Calu3 (cell line): ENCODE data around the gene DLGAP1. TPM values are rescaled to one million over a fixed set of nuclear protein-coding genes. Genes with fewer than 3 reads are reported as not detected.
A peak's percentile ranks its signal among the peaks of the same experiment; 100 is the strongest.

ENCODE experiments used
- BruUV-seq: library from RNA; stranded (reverse); fragments of 400-500 nt; replicated peaks from 2 replicates; lab custom pipeline; 2021; lab: Mats Ljungman, UMichigan
- CTCF ChIA-PET: fragments of 300-600 bp; sonication (Branson Sonifier 250); formaldehyde crosslinking; loops from one replicate; lab custom pipeline; 2022; ENCODE audit warnings: antibody characterized with exemption; lab: Charles Lee
- DNase-seq: peaks from one replicate; pipeline ENCODE4 v3.0.0; 2022
- H3K27ac Mint-ChIP-seq: one replicate; pipeline ENCODE4 v1.8.0; 2022; ENCODE audit warnings: mixed read lengths; ENCODE audit not compliant: unreplicated experiment
- H3K27me3 Mint-ChIP-seq: one replicate; pipeline ENCODE4 v1.8.0; 2022; ENCODE audit warnings: mixed read lengths; ENCODE audit not compliant: unreplicated experiment
- H3K36me3 Mint-ChIP-seq: one replicate; pipeline ENCODE4 v1.8.0; 2022; ENCODE audit warnings: mild to moderate bottlenecking, moderate library complexity, mixed read lengths; ENCODE audit not compliant: insufficient read depth, unreplicated experiment
- H3K4me1 Mint-ChIP-seq: one replicate; pipeline ENCODE4 v1.8.0; 2022; ENCODE audit warnings: mild to moderate bottlenecking, low read depth, mixed read lengths; ENCODE audit not compliant: unreplicated experiment
- H3K4me3 Mint-ChIP-seq: one replicate; pipeline ENCODE4 v1.8.0; 2022; ENCODE audit warnings: mild to moderate bottlenecking, low read depth, moderate library complexity, mixed read lengths; ENCODE audit not compliant: unreplicated experiment
- H3K9me3 Mint-ChIP-seq: one replicate; pipeline ENCODE4 v1.8.0; 2022; ENCODE audit warnings: low read depth, mixed read lengths; ENCODE audit not compliant: unreplicated experiment
- intact Hi-C: fragments of 100-400 bp; cut with micrococcal nuclease; formaldehyde crosslinking; loops from one replicate; pipeline ENCODE4 v1.10.0; 2022; ENCODE audit not compliant: unreplicated experiment
- total RNA-seq: library from RNA; stranded (reverse); gene quantifications from 2 replicates; pipeline ENCODE4 v1.2.3, GENCODE V29; 2022
- TF ChIP-seq, protein P1 (sequence below): fragments of 200-600 bp; IDR thresholded peaks from one replicate; pipeline ENCODE4 v1.8.0; 2022; ENCODE audit warnings: antibody characterized with exemption; ENCODE audit not compliant: unreplicated experiment

The DLGAP1 gene
- total RNA-seq, 1 experiment from 2014 or later, result 9.0 TPM

DNA sequence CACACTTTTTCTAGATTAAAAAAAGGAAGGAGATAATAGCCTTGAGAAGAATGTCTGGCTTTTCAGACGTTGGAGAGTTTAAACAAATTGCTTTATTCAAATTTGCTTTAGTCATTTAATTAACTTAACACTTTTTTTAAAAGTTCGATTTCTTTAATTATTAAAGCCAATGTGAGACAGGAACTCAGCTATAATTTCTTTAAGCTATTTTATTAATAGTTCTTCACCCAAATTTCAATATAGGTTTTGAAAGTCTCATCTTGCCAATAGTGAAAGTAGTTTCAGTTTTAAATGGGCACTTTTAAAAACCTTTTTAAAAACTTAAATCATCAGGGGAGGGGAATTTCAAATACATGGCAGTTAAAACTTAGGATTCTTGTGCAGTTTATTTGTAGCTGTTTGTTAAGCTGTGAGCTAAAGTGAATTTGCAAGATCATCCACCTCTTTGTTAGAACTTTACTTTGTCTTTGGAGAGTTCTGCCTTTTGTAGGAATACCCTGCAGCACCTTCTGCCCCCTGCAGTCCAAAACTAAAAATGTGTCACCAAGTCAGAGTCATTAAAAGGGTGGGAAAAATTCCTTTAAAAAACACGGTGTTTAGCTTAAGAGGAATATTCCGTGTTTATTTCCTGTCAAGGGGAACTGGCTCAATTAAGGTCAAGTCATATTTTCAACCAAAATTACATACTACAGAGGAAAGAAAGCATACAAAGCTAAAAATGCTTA lies 1000.6 kb downstream of the DLGAP1 start:
- H3K4me1 Mint-ChIP-seq, result peaks cover 37% of the 10 kb centered on the region

DNA sequence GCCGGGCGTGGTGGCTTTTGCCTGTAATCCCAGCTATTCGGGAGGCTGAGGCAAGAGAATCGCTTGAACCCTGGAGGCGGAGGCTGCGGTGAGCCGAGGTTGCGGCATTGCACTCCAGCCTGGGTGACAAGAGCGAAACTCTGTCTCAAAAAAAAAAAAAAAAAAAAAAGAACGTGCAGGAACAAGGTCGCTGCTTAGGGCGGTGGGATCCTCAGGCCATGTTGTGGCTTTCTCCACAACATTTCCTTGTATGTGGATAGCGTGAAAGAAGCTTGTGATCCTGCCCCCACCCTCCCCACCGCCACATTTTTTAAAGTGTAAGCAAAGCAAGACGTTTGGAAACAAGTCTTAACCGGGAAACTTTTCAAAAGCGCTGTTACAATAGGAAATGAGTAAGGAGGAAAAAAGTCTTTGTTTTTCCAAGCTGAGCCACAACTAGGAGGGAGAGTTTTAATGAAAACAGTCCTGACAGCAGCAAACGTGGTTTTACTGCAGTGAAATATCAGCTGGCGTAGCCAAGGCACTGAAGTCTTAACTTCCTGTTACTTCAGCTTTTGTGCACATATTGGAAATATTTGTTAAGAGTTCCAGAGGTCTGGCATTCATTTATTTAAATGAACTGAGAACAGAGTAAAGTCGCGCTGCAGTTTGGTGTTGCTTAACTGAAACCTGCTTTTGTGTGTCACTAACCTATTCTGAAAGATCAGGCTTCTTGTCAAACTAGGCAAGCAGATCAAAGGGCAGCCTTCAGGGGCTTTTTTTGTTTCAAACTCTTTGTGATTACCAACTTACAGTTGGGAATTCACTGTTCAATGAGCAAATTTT lies 1001.4 kb downstream of the DLGAP1 start:
- CTCF ChIA-PET, result interaction anchor here (0.7 to 3.9 kb wide), 10 partner anchors 31 to 225 kb away, joined by 3 to 24 read pairs (median 8); no protein-coding TSS in a partner anchor
- Mint-ChIP-seq H3K4me3 (peak overlapping the region; percentile 92), H3K36me3 (peaks cover 99% of the 10 kb centered on the region), H3K27me3 (no peaks in the 10 kb centered on the region), H3K9me3 (no peaks in the 10 kb centered on the region), H3K27ac (peak overlapping the region; percentile 95), H3K4me1 (peaks cover 29% of the 10 kb centered on the region)
- intact Hi-C loops, result loop anchor here (1.0 kb wide), 1 partner anchor 171 kb away; no protein-coding TSS in a partner anchor
- no TSS peak for BruUV-seq
- peak; percentile 56 for DNase-seq
- TF ChIP-seq, protein P1, sequence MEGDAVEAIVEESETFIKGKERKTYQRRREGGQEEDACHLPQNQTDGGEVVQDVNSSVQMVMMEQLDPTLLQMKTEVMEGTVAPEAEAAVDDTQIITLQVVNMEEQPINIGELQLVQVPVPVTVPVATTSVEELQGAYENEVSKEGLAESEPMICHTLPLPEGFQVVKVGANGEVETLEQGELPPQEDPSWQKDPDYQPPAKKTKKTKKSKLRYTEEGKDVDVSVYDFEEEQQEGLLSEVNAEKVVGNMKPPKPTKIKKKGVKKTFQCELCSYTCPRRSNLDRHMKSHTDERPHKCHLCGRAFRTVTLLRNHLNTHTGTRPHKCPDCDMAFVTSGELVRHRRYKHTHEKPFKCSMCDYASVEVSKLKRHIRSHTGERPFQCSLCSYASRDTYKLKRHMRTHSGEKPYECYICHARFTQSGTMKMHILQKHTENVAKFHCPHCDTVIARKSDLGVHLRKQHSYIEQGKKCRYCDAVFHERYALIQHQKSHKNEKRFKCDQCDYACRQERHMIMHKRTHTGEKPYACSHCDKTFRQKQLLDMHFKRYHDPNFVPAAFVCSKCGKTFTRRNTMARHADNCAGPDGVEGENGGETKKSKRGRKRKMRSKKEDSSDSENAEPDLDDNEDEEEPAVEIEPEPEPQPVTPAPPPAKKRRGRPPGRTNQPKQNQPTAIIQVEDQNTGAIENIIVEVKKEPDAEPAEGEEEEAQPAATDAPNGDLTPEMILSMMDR, result no peak

More for the DNA sequence above, 1000.6 kb downstream of the DLGAP1 start:
- intact Hi-C loops, result loop anchor here (1.0 kb wide), 1 partner anchor 172 kb away; no protein-coding TSS in a partner anchor
- DNase-seq, result peak; percentile 62
- CTCF ChIA-PET, result interaction anchor here (0.7 to 3.9 kb wide), 9 partner anchors 42 to 415 kb away, joined by 3 to 24 read pairs (median 9); no protein-coding TSS in a partner anchor
- Mint-ChIP-seq H3K36me3 (peaks cover 99% of the 10 kb centered on the region), H3K9me3 (no peaks in the 10 kb centered on the region), H3K4me3 (peak overlapping the region; percentile 92), H3K27me3 (no peaks in the 10 kb centered on the region), H3K27ac (peak overlapping the region; percentile 95)
- no TSS peak for BruUV-seq
- TF ChIP-seq, protein P1, result peak; percentile 71

DNA sequence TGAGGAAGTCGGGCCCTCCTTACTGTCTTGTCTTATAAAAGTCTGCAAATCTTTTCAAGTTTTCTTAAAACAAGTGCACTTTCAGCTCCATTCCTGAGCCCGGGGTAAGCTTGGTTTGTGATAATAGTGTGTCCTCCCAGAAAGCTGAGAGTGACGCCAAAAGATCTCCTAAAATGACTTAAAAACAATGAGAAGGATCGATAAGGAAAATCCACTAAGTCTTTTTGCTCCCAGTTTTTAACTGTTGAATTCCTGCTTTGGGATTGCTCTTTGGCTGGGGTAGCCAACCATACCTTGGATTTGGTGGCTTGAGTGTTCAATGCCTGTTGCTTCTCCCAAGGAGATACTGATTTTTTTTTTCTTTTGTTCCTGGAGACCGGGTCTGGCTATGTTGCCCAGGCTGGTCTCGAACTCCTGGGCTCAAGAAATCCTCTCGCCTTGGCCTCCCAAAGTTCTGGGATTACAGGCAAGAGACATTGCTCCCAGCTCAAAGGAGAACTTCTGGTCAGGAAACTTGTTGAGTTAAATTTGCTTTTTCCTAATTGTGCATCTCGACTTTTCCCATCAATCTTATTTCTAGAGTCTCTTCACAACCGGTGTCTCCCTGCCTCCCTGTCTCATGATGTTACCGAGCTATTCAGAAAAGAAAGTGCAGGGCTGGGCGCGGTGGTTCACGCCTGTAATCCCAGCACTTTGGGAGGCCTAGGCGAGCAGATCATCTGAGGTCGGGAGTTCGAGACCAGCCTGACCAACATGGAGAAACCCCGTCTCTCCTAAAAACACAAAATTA lies 1002.2 kb downstream of the DLGAP1 start:
- H3K4me1 Mint-ChIP-seq, result peaks cover 21% of the 10 kb centered on the region
- CTCF ChIA-PET, result interaction anchor here (0.5 to 3.9 kb wide), 11 partner anchors 32 to 226 kb away, joined by 3 to 24 read pairs (median 8); partner anchors contain the start of gene MYL12A
- no peak for DNase-seq
- intact Hi-C loops, result no loop called here
- H3K27me3 Mint-ChIP-seq, result no peaks in the 10 kb centered on the region
- peak overlapping the region; percentile 95 for H3K27ac Mint-ChIP-seq
- BruUV-seq, result no TSS peak
- peak overlapping the region; percentile 92 for H3K4me3 Mint-ChIP-seq
- TF ChIP-seq, protein P1, result no peak
- H3K9me3 Mint-ChIP-seq, result no peaks in the 10 kb centered on the region
- H3K36me3 Mint-ChIP-seq, result peaks cover 99% of the 10 kb centered on the region
